Measurements from ENCODE around the gene KLHDC10.

KLHDC10 gene

DNA sequence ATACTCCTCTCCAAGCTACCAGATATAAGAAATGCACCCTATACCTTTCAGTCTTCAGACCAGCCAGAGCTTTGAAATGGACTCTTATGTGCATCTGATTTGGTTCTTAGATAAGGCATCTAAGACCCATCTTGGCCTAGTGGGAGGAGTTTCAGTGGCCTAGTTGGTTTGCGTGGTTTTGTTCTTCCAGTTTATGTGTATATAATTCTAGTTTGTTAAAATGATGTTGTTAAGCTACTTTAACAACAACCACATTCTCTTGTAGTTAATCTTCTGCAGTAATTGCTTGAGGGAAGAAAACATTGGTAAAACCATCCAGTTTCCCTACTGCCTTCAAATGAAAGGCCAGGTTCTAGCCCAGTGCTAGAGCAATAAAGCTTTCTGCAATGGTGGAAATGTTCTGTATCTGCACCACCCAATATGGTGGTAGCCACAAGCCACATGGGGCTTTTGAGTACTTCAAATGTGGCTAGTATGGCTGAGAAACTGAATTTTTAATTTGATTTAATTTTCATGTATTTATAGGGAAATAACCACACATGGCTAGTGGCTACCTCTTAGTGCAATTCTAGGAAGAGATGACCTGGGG is 66.3 kb downstream of the KLHDC10 start:
- DNase-seq = no peak
- H2BK15ac ChIP-seq (replicated peaks; ENCODE audit: low read depth) = no peak overlapping the region
- no peak overlapping the region for H3K27ac ChIP-seq (ENCODE audit: low read depth, low read length)
- no peak overlapping the region for H3K9ac ChIP-seq (ENCODE audit: low read length)
- H3K27me3 ChIP-seq (ENCODE audit: insufficient read depth, low read length, poor library complexity) = no peaks in the 10 kb centered on the region
- H3K23ac ChIP-seq (ENCODE audit: low read length) = no peak overlapping the region
- no peaks in the 10 kb centered on the region for H3K4me1 ChIP-seq (ENCODE audit: control insufficient read depth, low read depth, low read length)
- H3K4me3 ChIP-seq (ENCODE audit: low read length) = no peak overlapping the region
- H2AK5ac ChIP-seq (ENCODE audit: low read length) = no peak overlapping the region
- WGBS (ENCODE audit: extremely low coverage, insufficient coverage, low lambda C conversion rate) = no CpG with 5 or more reads among the region's 1 CpG
- H2BK5ac ChIP-seq (ENCODE audit: low read length) = no peak overlapping the region
- no peak overlapping the region for H3K4me2 ChIP-seq (ENCODE audit: low read length)
- H2BK120ac ChIP-seq (ENCODE audit: low read depth, low read length) = no peak overlapping the region
- H4K5ac ChIP-seq (ENCODE audit: low read length) = no peak overlapping the region
- no peak overlapping the region for H3K4ac ChIP-seq (ENCODE audit: low read depth, low read length)
- H3K79me2 ChIP-seq (ENCODE audit: control insufficient read depth, insufficient read depth, low read length) = no peaks in the 10 kb centered on the region
- H3K18ac ChIP-seq (ENCODE audit: low read length) = no peak overlapping the region
- no peak overlapping the region for H3K56ac ChIP-seq (ENCODE audit: low read length)
- no peak overlapping the region for H4K8ac ChIP-seq (ENCODE audit: low read depth, low read length)
- no peaks in the 10 kb centered on the region for H3K36me3 ChIP-seq (ENCODE audit: control insufficient read depth, insufficient read depth, low read length)
- H3K79me1 ChIP-seq (ENCODE audit: low read length) = no peaks in the 10 kb centered on the region

DNA sequence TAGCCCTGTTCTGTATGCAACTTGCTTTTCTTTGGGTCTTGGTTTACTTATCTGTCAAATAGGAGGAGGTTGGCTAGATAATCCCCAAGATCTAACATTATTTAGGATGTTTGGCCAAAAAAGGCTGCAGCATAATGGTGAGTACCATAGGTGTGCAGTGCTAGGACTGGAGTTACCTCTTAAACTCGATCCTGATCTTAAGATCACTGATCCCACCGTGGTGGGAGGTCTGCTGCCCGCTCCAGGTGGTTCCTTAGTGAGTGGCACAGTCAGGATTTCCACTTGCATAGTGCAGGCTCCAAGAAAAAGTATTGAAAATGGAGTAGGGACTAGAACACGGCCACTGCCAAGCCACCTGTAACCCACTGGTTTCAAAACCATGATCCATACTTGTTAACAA is 66.9 kb downstream of the KLHDC10 start:
- H3K27me3 ChIP-seq (ENCODE audit: insufficient read depth, low read length, poor library complexity) = no peaks in the 10 kb centered on the region
- H2BK15ac ChIP-seq (replicated peaks; ENCODE audit: low read depth) = no peak overlapping the region
- no peaks in the 10 kb centered on the region for H3K79me1 ChIP-seq (ENCODE audit: low read length)
- no peak overlapping the region for H2BK120ac ChIP-seq (ENCODE audit: low read depth, low read length)
- no peak overlapping the region for H2BK5ac ChIP-seq (ENCODE audit: low read length)
- no peak overlapping the region for H3K4me2 ChIP-seq (ENCODE audit: low read length)
- no CpG with 5 or more reads among the region's 4 CpGs for WGBS (ENCODE audit: extremely low coverage, insufficient coverage, low lambda C conversion rate)
- no peaks in the 10 kb centered on the region for H3K4me1 ChIP-seq (ENCODE audit: control insufficient read depth, low read depth, low read length)
- H4K5ac ChIP-seq (ENCODE audit: low read length) = no peak overlapping the region
- no peak overlapping the region for H3K18ac ChIP-seq (ENCODE audit: low read length)
- H2AK5ac ChIP-seq (ENCODE audit: low read length) = no peak overlapping the region
- no peaks in the 10 kb centered on the region for H3K36me3 ChIP-seq (ENCODE audit: control insufficient read depth, insufficient read depth, low read length)
- no peaks in the 10 kb centered on the region for H3K79me2 ChIP-seq (ENCODE audit: control insufficient read depth, insufficient read depth, low read length)
- H3K23ac ChIP-seq (ENCODE audit: low read length) = no peak overlapping the region
- no peak overlapping the region for H3K4ac ChIP-seq (ENCODE audit: low read depth, low read length)
- no peak overlapping the region for H3K56ac ChIP-seq (ENCODE audit: low read length)
- H3K27ac ChIP-seq (ENCODE audit: low read depth, low read length) = no peak overlapping the region
- DNase-seq = no peak
- H3K9ac ChIP-seq (ENCODE audit: low read length) = no peak overlapping the region
- H4K8ac ChIP-seq (ENCODE audit: low read depth, low read length) = no peak overlapping the region
- H3K4me3 ChIP-seq (ENCODE audit: low read length) = no peak overlapping the region

DNA sequence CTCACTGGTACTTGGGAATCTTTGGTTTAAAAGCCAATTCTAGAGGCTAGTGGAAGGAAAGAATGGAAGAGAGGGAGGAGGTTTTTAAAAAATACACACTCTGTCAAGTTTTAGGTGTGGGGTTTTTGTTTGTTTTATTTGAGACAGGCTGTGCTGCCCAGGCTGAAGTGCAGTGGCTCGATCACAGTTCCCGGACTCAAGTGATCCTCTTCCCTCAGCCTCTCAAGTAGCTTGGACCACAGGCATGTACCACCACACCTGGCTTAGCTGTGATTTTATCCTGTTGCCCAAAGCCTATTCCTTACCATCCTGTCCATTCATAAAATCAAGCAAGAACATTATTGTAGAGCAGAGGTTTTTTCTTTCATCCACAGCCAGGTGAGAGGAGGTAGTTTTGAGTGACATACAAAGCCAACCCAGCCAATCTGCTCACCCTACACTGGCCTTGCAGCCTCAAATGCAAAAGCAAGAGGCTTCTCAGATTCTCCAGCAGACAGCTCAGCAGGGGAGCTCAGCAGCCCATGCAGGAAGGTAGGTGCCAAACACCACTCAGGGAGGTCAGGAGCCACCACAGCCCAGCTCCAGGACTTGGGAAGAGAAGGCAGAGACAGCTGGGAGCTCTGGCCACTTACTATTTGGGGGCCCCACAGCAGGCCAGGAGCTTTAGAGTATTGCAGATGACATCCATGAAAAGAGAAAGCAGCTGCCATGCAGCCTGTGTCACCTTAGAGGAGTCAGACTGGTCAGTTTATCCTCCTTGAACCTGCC is 69.0 kb downstream of the KLHDC10 start:
- WGBS (ENCODE audit: extremely low coverage, insufficient coverage, low lambda C conversion rate) = no CpG with 5 or more reads among the region's 2 CpGs
- Histone ChIP-seq H3K4ac (ENCODE audit: low read depth, low read length) (no peak overlapping the region), H3K79me2 (ENCODE audit: control insufficient read depth, insufficient read depth, low read length) (no peaks in the 10 kb centered on the region), H3K4me3 (ENCODE audit: low read length) (no peak overlapping the region), H2BK120ac (ENCODE audit: low read depth, low read length) (no peak overlapping the region), H3K27ac (ENCODE audit: low read depth, low read length) (no peak overlapping the region), H4K5ac (ENCODE audit: low read length) (no peak overlapping the region), H3K36me3 (ENCODE audit: control insufficient read depth, insufficient read depth, low read length) (no peaks in the 10 kb centered on the region), H2BK5ac (ENCODE audit: low read length) (no peak overlapping the region), H2BK15ac (replicated peaks; ENCODE audit: low read depth) (no peak overlapping the region), H4K8ac (ENCODE audit: low read depth, low read length) (no peak overlapping the region), H2AK5ac (ENCODE audit: low read length) (no peak overlapping the region), H3K18ac (ENCODE audit: low read length) (no peak overlapping the region), H3K23ac (ENCODE audit: low read length) (no peak overlapping the region), H3K9ac (ENCODE audit: low read length) (no peak overlapping the region), H3K27me3 (ENCODE audit: insufficient read depth, low read length, poor library complexity) (no peaks in the 10 kb centered on the region), H3K79me1 (ENCODE audit: low read length) (no peaks in the 10 kb centered on the region), H3K4me1 (ENCODE audit: control insufficient read depth, low read depth, low read length) (no peaks in the 10 kb centered on the region), H3K56ac (ENCODE audit: low read length) (no peak overlapping the region), H3K4me2 (ENCODE audit: low read length) (no peak overlapping the region)
- no peak for DNase-seq

DNA sequence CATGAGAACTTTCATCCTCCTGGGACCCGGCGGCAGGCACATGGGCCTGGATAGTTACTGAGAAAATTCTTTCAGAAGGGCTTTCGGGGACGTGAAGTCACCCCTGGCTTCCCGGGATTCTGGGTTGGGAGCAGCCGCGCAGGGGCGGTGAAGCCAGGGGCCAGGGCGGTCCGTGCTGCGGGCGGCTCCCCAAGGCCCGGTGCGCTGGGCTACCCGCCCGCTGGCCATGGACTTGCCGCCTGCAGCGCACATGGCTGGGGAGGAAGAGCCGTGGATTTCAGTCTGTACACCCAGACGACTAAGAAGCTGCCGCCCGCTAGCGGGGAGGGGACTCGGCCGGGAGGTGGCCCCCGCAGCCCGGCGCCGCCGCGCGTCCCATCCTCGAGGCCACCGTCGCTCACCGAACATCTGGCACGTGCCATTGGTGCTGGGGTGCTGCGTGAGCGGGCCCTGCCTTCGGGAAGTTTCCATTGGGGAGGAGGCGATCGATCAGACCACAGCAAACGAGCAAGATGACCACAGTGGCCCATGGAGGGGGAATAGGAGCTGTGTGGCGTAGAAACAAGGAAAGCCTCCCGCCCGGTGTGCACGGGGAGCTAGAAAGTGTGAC is 70.3 kb downstream of the KLHDC10 start:
- Histone ChIP-seq H2BK5ac (ENCODE audit: low read length) (no peak overlapping the region), H3K23ac (ENCODE audit: low read length) (no peak overlapping the region), H3K27ac (ENCODE audit: low read depth, low read length) (no peak overlapping the region), H3K18ac (ENCODE audit: low read length) (peak overlapping the region; percentile 45), H3K9ac (ENCODE audit: low read length) (peak overlapping the region; percentile 84), H4K8ac (ENCODE audit: low read depth, low read length) (no peak overlapping the region), H4K5ac (ENCODE audit: low read length) (no peak overlapping the region), H2BK15ac (replicated peaks; ENCODE audit: low read depth) (no peak overlapping the region), H3K4me1 (ENCODE audit: control insufficient read depth, low read depth, low read length) (no peaks in the 10 kb centered on the region), H3K79me1 (ENCODE audit: low read length) (no peaks in the 10 kb centered on the region), H3K4me2 (ENCODE audit: low read length) (peak overlapping the region; percentile 87), H3K56ac (ENCODE audit: low read length) (peak overlapping the region; percentile 93), H3K79me2 (ENCODE audit: control insufficient read depth, insufficient read depth, low read length) (no peaks in the 10 kb centered on the region), H3K27me3 (ENCODE audit: insufficient read depth, low read length, poor library complexity) (no peaks in the 10 kb centered on the region), H3K4ac (ENCODE audit: low read depth, low read length) (peak overlapping the region; percentile 41), H2BK120ac (ENCODE audit: low read depth, low read length) (no peak overlapping the region), H3K4me3 (ENCODE audit: low read length) (no peak overlapping the region), H3K36me3 (ENCODE audit: control insufficient read depth, insufficient read depth, low read length) (no peaks in the 10 kb centered on the region), H2AK5ac (ENCODE audit: low read length) (no peak overlapping the region)
- DNase-seq = peak; percentile 48
- no CpG with 5 or more reads among the region's 47 CpGs for WGBS (ENCODE audit: extremely low coverage, insufficient coverage, low lambda C conversion rate)

DNA sequence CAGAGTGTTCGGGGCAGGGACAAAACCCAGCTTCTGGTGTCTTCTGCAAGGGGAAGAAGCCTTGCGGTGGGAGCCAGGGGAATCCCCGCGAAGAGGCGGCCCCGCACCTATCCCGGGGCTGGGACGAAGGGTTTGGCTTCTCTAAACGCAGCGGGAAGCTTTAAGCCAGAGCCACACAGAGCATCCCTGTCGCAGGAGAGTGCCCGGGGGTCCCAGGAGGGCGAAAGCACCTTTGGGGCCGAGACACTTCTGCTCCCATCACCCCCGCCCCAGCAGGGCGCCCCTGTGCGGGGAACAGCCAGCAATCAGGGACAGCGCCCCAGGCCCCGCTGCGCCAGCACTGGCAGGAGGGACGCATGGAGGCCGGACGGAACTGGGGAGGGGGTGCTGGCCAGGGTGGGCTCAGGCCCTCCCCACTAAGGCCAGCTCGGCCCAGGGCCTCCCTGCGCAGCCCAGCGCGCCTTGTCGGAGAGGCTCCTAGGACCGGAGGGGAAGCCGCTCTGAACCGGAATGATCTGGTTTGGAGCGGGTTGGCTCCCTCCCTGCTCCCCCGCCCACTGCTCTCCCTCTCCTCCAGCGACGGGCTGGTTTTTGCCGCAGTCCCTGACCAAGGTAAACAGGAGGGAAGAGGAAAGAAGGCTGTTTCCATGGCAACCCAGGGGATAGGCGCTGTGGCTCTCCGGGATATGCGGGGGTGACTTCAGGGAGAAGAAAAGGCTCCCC is 71.0 kb downstream of the KLHDC10 start:
- Histone ChIP-seq H4K8ac (ENCODE audit: low read depth, low read length) (no peak overlapping the region), H2AK5ac (ENCODE audit: low read length) (no peak overlapping the region), H3K27me3 (ENCODE audit: insufficient read depth, low read length, poor library complexity) (no peaks in the 10 kb centered on the region), H3K36me3 (ENCODE audit: control insufficient read depth, insufficient read depth, low read length) (no peaks in the 10 kb centered on the region), H3K9ac (ENCODE audit: low read length) (peak overlapping the region; percentile 84), H3K23ac (ENCODE audit: low read length) (no peak overlapping the region), H3K79me2 (ENCODE audit: control insufficient read depth, insufficient read depth, low read length) (no peaks in the 10 kb centered on the region), H3K4me1 (ENCODE audit: control insufficient read depth, low read depth, low read length) (no peaks in the 10 kb centered on the region), H3K4me2 (ENCODE audit: low read length) (peak overlapping the region; percentile 87), H2BK5ac (ENCODE audit: low read length) (peak overlapping the region; percentile 62), H3K27ac (ENCODE audit: low read depth, low read length) (no peak overlapping the region), H2BK15ac (replicated peaks; ENCODE audit: low read depth) (no peak overlapping the region), H3K4ac (ENCODE audit: low read depth, low read length) (peak overlapping the region; percentile 56), H3K56ac (ENCODE audit: low read length) (peak overlapping the region; percentile 93), H2BK120ac (ENCODE audit: low read depth, low read length) (no peak overlapping the region), H4K5ac (ENCODE audit: low read length) (no peak overlapping the region), H3K18ac (ENCODE audit: low read length) (peak overlapping the region; percentile 45), H3K79me1 (ENCODE audit: low read length) (no peaks in the 10 kb centered on the region), H3K4me3 (ENCODE audit: low read length) (peak overlapping the region; percentile 39)
- no CpG with 5 or more reads among the region's 39 CpGs for WGBS (ENCODE audit: extremely low coverage, insufficient coverage, low lambda C conversion rate)
- peak; percentile 96 for DNase-seq
